GM18907 (cell line): ENCODE data around the gene CD1E.
A peak's percentile ranks its signal among the peaks of the same experiment; 100 is the strongest.
"Not testable (repeated sequence)": the region's sequence is repeated elsewhere in the genome, so short reads cannot be mapped to it uniquely, and the experiment has no call there.

Source experiments
- ATAC-seq: cut with Tn5 transposase; IDR thresholded peaks from one replicate; pipeline ENCODE4 v1.9.1; 2021; ENCODE audit warnings: mild to moderate bottlenecking, moderate library complexity; ENCODE audit not compliant: unreplicated experiment

The CD1E gene

GRCh38 chr1:158362482-158362881 lies 8.8 kb downstream of the CD1E start:
- ATAC-seq, result no peak

GRCh38 chr1:158362941-158363340 lies 9.2 kb downstream of the CD1E start:
- no peak for ATAC-seq

- no peak for ATAC-seq
Measured at GRCh38 chr1:158366783-158367182, 13.1 kb downstream of the CD1E start.

GRCh38 chr1:158371188-158371953 lies 17.7 kb downstream of the CD1E start:
- ATAC-seq, result peak; percentile 98

- ATAC-seq, result not testable (repeated sequence)
Measured at GRCh38 chr1:158374101-158374500, 20.4 kb downstream of the CD1E start.

GRCh38 chr1:158374860-158375259 lies 21.2 kb downstream of the CD1E start:
- no peak for ATAC-seq

- ATAC-seq, result no peak
Measured at GRCh38 chr1:158390331-158390730, 36.6 kb downstream of the CD1E start.

- no peak for ATAC-seq
Measured at GRCh38 chr1:158391099-158391498, 37.4 kb downstream of the CD1E start.

- ATAC-seq, result no peak
Measured at GRCh38 chr1:158393476-158393875, 39.8 kb downstream of the CD1E start.

- ATAC-seq, result no peak
Measured at GRCh38 chr1:158396646-158397045, 43.0 kb downstream of the CD1E start.

GRCh38 chr1:158398818-158399514 lies 45.3 kb downstream of the CD1E start, which contains the start of gene OR10T2:
Gene OR10T2 (minus strand): TSS chr1:158399466. CDS start chr1:158399466, 0 bp downstream.
- no peak for ATAC-seq

GRCh38 chr1:158400871-158401270 lies 47.2 kb downstream of the CD1E start:
- no peak for ATAC-seq

- no peak for ATAC-seq
Measured at GRCh38 chr1:158407092-158407491, 53.4 kb downstream of the CD1E start.
